ENCODE measurements around the gene PDGFB. TPM values are rescaled to one million over a fixed set of nuclear protein-coding genes. Genes with fewer than 3 reads are reported as not detected.

The PDGFB gene
- total and polyA plus RNA-seq, 8 donors = 1.2 to 58.5 (median 3.9) TPM

DNA sequence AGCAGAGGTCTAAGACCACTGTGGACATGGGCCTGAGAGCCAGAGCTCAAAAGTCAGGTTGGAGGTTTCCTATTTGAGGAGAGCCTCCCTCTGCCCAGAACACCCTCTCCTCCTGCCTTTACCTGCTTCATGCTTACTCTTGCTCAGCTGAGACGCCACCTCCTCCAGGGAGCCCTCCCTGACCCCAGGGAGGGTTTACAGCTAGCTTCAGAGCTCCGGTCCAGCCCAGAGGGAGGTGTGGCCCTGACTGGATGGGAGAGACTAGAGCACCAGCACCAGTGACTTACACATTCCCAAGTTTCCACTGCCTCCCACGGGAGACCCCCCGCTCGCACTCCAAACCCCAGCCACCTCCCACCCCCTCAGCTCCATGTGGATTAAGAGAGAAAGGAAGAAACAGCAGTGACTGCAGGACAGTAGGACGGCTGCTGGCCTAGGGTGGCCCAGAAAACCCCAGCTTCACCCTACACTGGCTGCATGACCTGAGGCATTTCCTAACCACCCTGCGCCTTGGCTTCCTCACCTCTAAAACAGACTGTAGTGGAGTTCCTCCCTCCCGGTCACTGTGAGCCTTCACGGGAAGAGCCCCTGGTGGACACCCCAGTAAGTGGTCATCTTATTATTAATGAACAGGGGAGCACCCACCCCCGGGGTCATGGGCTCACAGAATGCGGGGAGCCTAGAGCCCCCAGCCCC is 24.5 kb upstream of the PDGFB start:
- WGBS, 5 donors = 65 to 86% (median 78%) methylated on average over 11 of the region's 11 CpGs
- TF ChIP-seq POLR2A (IDR thresholded peaks at IDR 0.05) (no peak), EP300 (IDR thresholded peaks at IDR 0.05) (no peak), POLR2AphosphoS5 (IDR thresholded peaks at IDR 0.05) (no peak)
- TF ChIP-seq, protein P1, sequence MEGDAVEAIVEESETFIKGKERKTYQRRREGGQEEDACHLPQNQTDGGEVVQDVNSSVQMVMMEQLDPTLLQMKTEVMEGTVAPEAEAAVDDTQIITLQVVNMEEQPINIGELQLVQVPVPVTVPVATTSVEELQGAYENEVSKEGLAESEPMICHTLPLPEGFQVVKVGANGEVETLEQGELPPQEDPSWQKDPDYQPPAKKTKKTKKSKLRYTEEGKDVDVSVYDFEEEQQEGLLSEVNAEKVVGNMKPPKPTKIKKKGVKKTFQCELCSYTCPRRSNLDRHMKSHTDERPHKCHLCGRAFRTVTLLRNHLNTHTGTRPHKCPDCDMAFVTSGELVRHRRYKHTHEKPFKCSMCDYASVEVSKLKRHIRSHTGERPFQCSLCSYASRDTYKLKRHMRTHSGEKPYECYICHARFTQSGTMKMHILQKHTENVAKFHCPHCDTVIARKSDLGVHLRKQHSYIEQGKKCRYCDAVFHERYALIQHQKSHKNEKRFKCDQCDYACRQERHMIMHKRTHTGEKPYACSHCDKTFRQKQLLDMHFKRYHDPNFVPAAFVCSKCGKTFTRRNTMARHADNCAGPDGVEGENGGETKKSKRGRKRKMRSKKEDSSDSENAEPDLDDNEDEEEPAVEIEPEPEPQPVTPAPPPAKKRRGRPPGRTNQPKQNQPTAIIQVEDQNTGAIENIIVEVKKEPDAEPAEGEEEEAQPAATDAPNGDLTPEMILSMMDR (IDR thresholded peaks at IDR 0.05) = no peak
- no peak overlapping the region for H3K4me3 ChIP-seq
- no peaks in the 10 kb centered on the region for H3K36me3 ChIP-seq
- no peak overlapping the region for H3K27ac ChIP-seq
- DNase-seq = no peak
- H3K4me1 ChIP-seq = no peaks in the 10 kb centered on the region
- H3K27me3 ChIP-seq = peaks cover 0 to under 1% (median 0%) of the 10 kb centered on the region in 3 donors
- intact Hi-C loops (cut with DNase I; ENCODE audit: low total_unique reads) = no loop called here
- H3K9me3 ChIP-seq = no peaks in the 10 kb centered on the region

DNA sequence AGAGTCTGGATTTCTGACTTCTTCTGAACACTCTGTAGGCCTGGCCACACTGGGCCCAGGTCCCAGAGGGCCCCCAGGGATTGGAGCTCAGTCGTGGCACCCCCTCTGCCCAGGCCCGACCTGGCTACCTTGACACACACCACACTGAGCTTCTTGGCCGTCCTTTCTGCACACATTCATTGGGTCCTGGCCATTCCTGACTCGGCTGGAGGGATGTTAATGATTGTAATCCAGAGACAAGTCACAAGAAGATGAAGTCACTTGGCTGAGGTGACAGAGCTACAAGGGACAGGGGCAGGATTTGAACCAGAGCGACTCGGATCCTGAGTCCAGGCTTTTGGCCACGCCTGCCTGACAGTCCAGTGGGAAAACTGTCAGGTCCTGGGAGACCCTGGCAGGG is 23.9 kb upstream of the PDGFB start:
- Histone ChIP-seq H3K36me3 (no peaks in the 10 kb centered on the region), H3K27me3 (no peaks in the 10 kb centered on the region), H3K27ac (no peak overlapping the region), H3K4me1 (no peaks in the 10 kb centered on the region), H3K9me3 (no peaks in the 10 kb centered on the region), H3K4me3 (no peak overlapping the region)
- intact Hi-C loops (cut with DNase I; ENCODE audit: low total_unique reads) = no loop called here
- TF ChIP-seq POLR2AphosphoS5 (IDR thresholded peaks at IDR 0.05) = no peak
- no peak for TF ChIP-seq POLR2A (IDR thresholded peaks at IDR 0.05)
- no peak for TF ChIP-seq EP300 (IDR thresholded peaks at IDR 0.05)
- TF ChIP-seq, protein P1 (IDR thresholded peaks at IDR 0.05) = no peak
- no peak for DNase-seq
- 70 to 82% (median 81%) methylated on average over 3 to 7 of the region's 7 CpGs for WGBS, 5 donors

DNA sequence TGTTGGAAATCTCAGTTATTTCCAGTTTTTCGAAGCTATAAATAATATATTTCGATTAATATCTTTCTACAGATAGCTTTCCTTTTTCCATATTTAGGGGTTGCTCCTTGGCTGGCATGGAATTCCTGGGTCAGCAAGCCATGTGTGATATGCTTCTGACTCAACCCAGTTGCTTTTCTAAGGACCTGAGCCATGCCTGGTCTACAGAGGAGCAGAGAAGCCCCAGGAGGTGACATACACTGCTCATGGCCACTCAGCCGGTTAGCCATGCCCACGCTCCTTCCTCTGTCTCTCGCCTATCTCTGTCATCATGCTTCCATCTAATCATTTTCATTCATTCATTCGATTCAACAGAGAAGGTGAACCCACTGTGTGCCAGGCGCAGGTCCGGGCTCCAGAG is 23.2 kb upstream of the PDGFB start:
- no peaks in the 10 kb centered on the region for H3K9me3 ChIP-seq
- no peak for TF ChIP-seq EP300 (IDR thresholded peaks at IDR 0.05)
- TF ChIP-seq, protein P1 (IDR thresholded peaks at IDR 0.05) = no peak
- no peak for TF ChIP-seq POLR2AphosphoS5 (IDR thresholded peaks at IDR 0.05)
- TF ChIP-seq POLR2A (IDR thresholded peaks at IDR 0.05) = no peak
- no peaks in the 10 kb centered on the region for H3K36me3 ChIP-seq
- H3K27me3 ChIP-seq = no peaks in the 10 kb centered on the region
- WGBS, 5 donors = 90 to 94% (median 92%) methylated on average over 7 to 8 of the region's 8 CpGs
- no peak overlapping the region for H3K4me3 ChIP-seq
- no peak overlapping the region for H3K27ac ChIP-seq
- no peaks in the 10 kb centered on the region for H3K4me1 ChIP-seq
- no peak for DNase-seq
- intact Hi-C loops (cut with DNase I; ENCODE audit: low total_unique reads) = no loop called here

DNA sequence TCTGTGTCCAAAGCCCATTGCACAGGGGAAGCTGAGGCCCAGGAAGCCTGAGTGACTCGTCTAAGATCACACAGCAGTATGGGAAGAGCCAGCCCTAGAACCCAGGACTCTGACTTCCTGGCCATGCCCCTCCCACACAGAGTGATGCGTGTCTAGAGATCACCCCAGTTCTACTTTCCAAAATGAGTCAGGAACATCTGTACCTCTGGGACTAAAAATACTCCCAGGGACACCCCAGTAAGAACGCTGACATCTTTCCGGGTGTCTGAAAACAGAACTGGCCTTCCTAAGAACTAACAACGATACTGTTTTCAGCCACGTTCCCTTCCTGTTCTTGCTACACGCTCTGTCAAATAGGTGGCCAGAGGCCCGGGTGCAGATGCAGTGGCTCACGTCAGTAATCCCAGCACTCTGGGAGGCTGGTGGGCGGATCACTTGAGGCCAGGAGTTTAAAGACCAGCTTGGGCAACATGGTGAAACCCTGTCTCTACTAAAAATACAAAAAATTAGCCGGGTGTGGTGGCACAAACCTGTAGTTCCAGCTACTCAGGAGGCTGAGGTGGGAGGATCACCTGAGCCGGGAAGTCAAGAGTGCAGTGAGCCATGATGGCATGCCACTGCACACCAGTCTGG is 21.7 kb upstream of the PDGFB start:
- TF ChIP-seq POLR2AphosphoS5 (IDR thresholded peaks at IDR 0.05) (no peak), EP300 (IDR thresholded peaks at IDR 0.05) (no peak), POLR2A (IDR thresholded peaks at IDR 0.05) (no peak)
- TF ChIP-seq, protein P1 (IDR thresholded peaks at IDR 0.05) = no peak
- Histone ChIP-seq H3K4me1 (no peaks in the 10 kb centered on the region), H3K4me3 (no peak overlapping the region), H3K27me3 (no peaks in the 10 kb centered on the region), H3K9me3 (peaks cover 5 to 9% (median 7%) of the 10 kb centered on the region in 4 donors), H3K27ac (peak overlapping the region in 3 of 5 donors; percentile 38 to 55 (median 47)), H3K36me3 (no peaks in the 10 kb centered on the region)
- WGBS, 5 donors = 63 to 76% (median 73%) methylated on average over 12 of the region's 12 CpGs
- intact Hi-C loops (cut with DNase I; ENCODE audit: low total_unique reads) = no loop called here
- peak in 1 of 2 donors; percentile 36 for DNase-seq
